Neural cell (in vitro differentiated cells): ENCODE data around the gene KIF13A. TPM values are rescaled to one million over a fixed set of nuclear protein-coding genes. Genes with fewer than 3 reads are reported as not detected.

ENCODE experiments used
- H2AFZ ChIP-seq: fragments of 200-600, 300-800 bp; sonication (generic), shearing (Covaris generic); 2 replicates; pipeline ENCODE4 v1.6.0; 2014; ENCODE audit warnings: low read depth, mild to moderate bottlenecking, antibody characterized with exemption, low read length, moderate library complexity
- H3F3A ChIP-seq: fragments of 200-600 bp; shearing (Covaris generic); 2 replicates; pipeline ENCODE4 v1.6.1; 2016; ENCODE audit warnings: mild to moderate bottlenecking, moderate library complexity, mixed read lengths, antibody characterized with exemption, low read length; ENCODE audit not compliant: insufficient read depth, poor library complexity, severe bottlenecking
- H3K27ac ChIP-seq: fragments of 200-600, 300-800 bp; sonication (generic), shearing (Covaris generic); 2 replicates; pipeline ENCODE4 v1.5.1; 2014; ENCODE audit warnings: mild to moderate bottlenecking, low read length, moderate library complexity
- H3K27me3 ChIP-seq: fragments of 300-800, 200-600 bp; sonication (generic), shearing (Covaris generic); 2 replicates; pipeline ENCODE4 v1.6.0; 2014; ENCODE audit warnings: mild to moderate bottlenecking, low read depth, low read length, moderate library complexity; ENCODE audit not compliant: insufficient read depth
- H3K36me3 ChIP-seq: fragments of 300-800, 200-600 bp; sonication (generic), shearing (Covaris generic); 2 replicates; pipeline ENCODE4 v1.5.1; 2014; ENCODE audit warnings: mild to moderate bottlenecking, antibody characterized with exemption, low read length, moderate library complexity; ENCODE audit not compliant: insufficient read depth
- H3K4me2 ChIP-seq: fragments of 300-800, 200-600 bp; sonication (generic), shearing (Covaris generic); 2 replicates; pipeline ENCODE4 v1.6.0; 2014; ENCODE audit warnings: mild to moderate bottlenecking, low read length
- H3K4me3 ChIP-seq: fragments of 300-800, 200-600 bp; sonication (generic), shearing (Covaris generic); 2 replicates; pipeline ENCODE4 v1.5.1; 2014; ENCODE audit warnings: mild to moderate bottlenecking, low read length, moderate library complexity
- H3K79me2 ChIP-seq: fragments of 200-600 bp; shearing (Covaris generic); replicated peaks from 2 replicates; pipeline ENCODE4 v1.6.0; 2014; ENCODE audit warnings: mild to moderate bottlenecking, low read length, moderate library complexity; ENCODE audit not compliant: insufficient read depth
- H3K9ac ChIP-seq: fragments of 300-800, 200-600 bp; sonication (generic), shearing (Covaris generic); 2 replicates; pipeline ENCODE4 v1.6.1; 2016; ENCODE audit warnings: mild to moderate bottlenecking, low read length, mixed read lengths
- H3K9me2 ChIP-seq: fragments of 200-600 bp; shearing (Covaris generic); 2 replicates; pipeline ENCODE4 v1.6.1; 2016; ENCODE audit warnings: mild to moderate bottlenecking, low read length, mixed read lengths; ENCODE audit not compliant: insufficient read depth
- H3K9me3 ChIP-seq: fragments of 200-600, 300-800 bp; sonication (generic), shearing (Covaris generic); 2 replicates; pipeline ENCODE4 v1.6.1; 2016; ENCODE audit warnings: mild to moderate bottlenecking, mixed run types, low read length, moderate library complexity, mixed read lengths
- H4K20me1 ChIP-seq: fragments of 200-600 bp; shearing (Covaris generic); 2 replicates; pipeline ENCODE4 v1.6.1; 2016; ENCODE audit warnings: mild to moderate bottlenecking, mixed run types; ENCODE audit not compliant: insufficient read depth
- CTCF ChIP-seq: fragments of 450-650 bp; IDR thresholded peaks from 2 replicates; pipeline ENCODE4 v1.5.1; 2014; ENCODE audit warnings: antibody characterized with exemption, mild to moderate bottlenecking, moderate library complexity; ENCODE audit not compliant: poor library complexity, severe bottlenecking
- EP300 ChIP-seq: fragments of 450-650 bp; conservative IDR thresholded peaks from 2 replicates; pipeline ENCODE4 v1.6.1; 2014; ENCODE audit warnings: antibody characterized with exemption, mild to moderate bottlenecking, moderate library complexity; ENCODE audit not compliant: poor library complexity, severe bottlenecking
- EZH2 ChIP-seq: fragments of 200-600, 300-800 bp; shearing (Covaris generic), sonication (generic); IDR thresholded peaks from 2 replicates; pipeline ENCODE4 v1.6.1; 2014; ENCODE audit warnings: antibody characterized with exemption, low read length, borderline replicate concordance, mild to moderate bottlenecking; ENCODE audit not compliant: insufficient read depth, poor library complexity, severe bottlenecking
- MXI1 ChIP-seq: fragments of 450-650 bp; conservative IDR thresholded peaks from 2 replicates; pipeline ENCODE4 v1.6.1; 2014; ENCODE audit warnings: antibody characterized with exemption, mild to moderate bottlenecking; ENCODE audit not compliant: poor library complexity, severe bottlenecking
- POLR2AphosphoS5 ChIP-seq: IDR thresholded peaks from 2 replicates; pipeline ENCODE4 v1.6.1; 2012
- RAD21 ChIP-seq: fragments of 450-650 bp; conservative IDR thresholded peaks from 2 replicates; pipeline ENCODE4 v1.6.1; 2014; ENCODE audit warnings: antibody characterized with exemption, mild to moderate bottlenecking, moderate library complexity
- REST ChIP-seq: IDR thresholded peaks from 2 replicates; pipeline ENCODE4 v1.6.1; 2012; ENCODE audit warnings: borderline replicate concordance
- SMC3 ChIP-seq: fragments of 450-650 bp; conservative IDR thresholded peaks from 2 replicates; pipeline ENCODE4 v1.6.1; 2014; ENCODE audit warnings: antibody characterized with exemption, mild to moderate bottlenecking, moderate library complexity; ENCODE audit not compliant: poor library complexity
- TAF1 ChIP-seq: IDR thresholded peaks from 2 replicates; pipeline ENCODE4 v1.6.1; 2012; ENCODE audit warnings: low read depth
- polyA plus RNA-seq: library from polyadenylated mRNA; depleted of rRNA; stranded (reverse); fragments of >200 nt; gene quantifications from 2 replicates; pipeline ENCODE4 v1.2.3, GENCODE V29; 2014

The KIF13A gene
- polyA plus RNA-seq, 1 donor from 2014 or later = 9.4 TPM

DNA sequence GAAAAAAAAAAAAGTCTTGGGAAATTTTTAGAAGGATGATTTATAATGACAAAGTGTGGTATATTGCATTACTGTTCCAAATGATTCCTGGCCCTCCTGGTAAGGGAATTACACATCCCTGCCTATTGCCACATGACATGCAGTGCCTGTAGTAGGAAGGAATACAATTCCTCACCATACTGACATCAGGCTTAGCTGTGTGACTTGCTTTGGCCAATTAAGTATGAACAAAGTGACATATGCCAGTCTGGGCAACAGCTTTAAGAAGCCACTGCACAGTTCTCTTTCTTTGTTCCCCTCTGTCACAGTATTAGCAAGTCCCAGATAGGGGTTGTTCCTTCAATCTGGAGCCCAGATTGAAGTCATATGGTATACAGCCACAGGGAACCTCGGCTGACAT is 100.5 kb downstream of the KIF13A start:
- Histone ChIP-seq H3K9ac (no peak overlapping the region), H3K27me3 (no peaks in the 10 kb centered on the region), H4K20me1 (no peaks in the 10 kb centered on the region), H3K27ac (no peak overlapping the region), H3K4me2 (no peak overlapping the region), H3K9me2 (no peaks in the 10 kb centered on the region), H3K79me2 (no peaks in the 10 kb centered on the region), H2AFZ (no peak overlapping the region), H3K36me3 (no peaks in the 10 kb centered on the region), H3K9me3 (no peaks in the 10 kb centered on the region), H3K4me3 (no peak overlapping the region), H3F3A (no peaks in the 10 kb centered on the region)
- TF ChIP-seq TAF1 = no peak

GRCh38 chr6:17885889-17886576 is 101.4 kb downstream of the KIF13A start:
- H3K27me3 ChIP-seq = no peaks in the 10 kb centered on the region
- no peak overlapping the region for H3K9ac ChIP-seq
- no peak overlapping the region for H3K4me2 ChIP-seq
- no peaks in the 10 kb centered on the region for H4K20me1 ChIP-seq
- no peak overlapping the region for H3K4me3 ChIP-seq
- H2AFZ ChIP-seq = no peak overlapping the region
- H3K36me3 ChIP-seq = no peaks in the 10 kb centered on the region
- no peak overlapping the region for H3K27ac ChIP-seq
- no peaks in the 10 kb centered on the region for H3K9me3 ChIP-seq
- no peaks in the 10 kb centered on the region for H3K9me2 ChIP-seq
- TF ChIP-seq MXI1 (no peak), TAF1 (no peak), SMC3 (no peak), POLR2AphosphoS5 (no peak)
- H3K79me2 ChIP-seq = no peaks in the 10 kb centered on the region
- H3F3A ChIP-seq = no peaks in the 10 kb centered on the region

GRCh38 chr6:17884498-17885478 is 102.6 kb downstream of the KIF13A start:
- Histone ChIP-seq H3F3A (no peaks in the 10 kb centered on the region), H3K36me3 (no peaks in the 10 kb centered on the region), H3K9me3 (no peaks in the 10 kb centered on the region), H3K9me2 (no peaks in the 10 kb centered on the region), H3K4me3 (no peak overlapping the region), H3K9ac (no peak overlapping the region), H3K4me2 (no peak overlapping the region), H2AFZ (no peak overlapping the region), H3K79me2 (no peaks in the 10 kb centered on the region), H3K27ac (no peak overlapping the region), H3K27me3 (no peaks in the 10 kb centered on the region), H4K20me1 (no peaks in the 10 kb centered on the region)
- TF ChIP-seq MXI1 (no peak), SMC3 (no peak), POLR2AphosphoS5 (no peak), RAD21 (no peak), EP300 (no peak), TAF1 (no peak), REST (no peak), EZH2 (no peak), CTCF (no peak)
